Measurements from ENCODE around the gene SMLR1. TPM values are rescaled to one million over a fixed set of nuclear protein-coding genes. Genes with fewer than 3 reads are reported as not detected.

SMLR1 gene
- total RNA-seq, 2 donors from 2014 or later = 0.40 to 0.42 TPM

DNA sequence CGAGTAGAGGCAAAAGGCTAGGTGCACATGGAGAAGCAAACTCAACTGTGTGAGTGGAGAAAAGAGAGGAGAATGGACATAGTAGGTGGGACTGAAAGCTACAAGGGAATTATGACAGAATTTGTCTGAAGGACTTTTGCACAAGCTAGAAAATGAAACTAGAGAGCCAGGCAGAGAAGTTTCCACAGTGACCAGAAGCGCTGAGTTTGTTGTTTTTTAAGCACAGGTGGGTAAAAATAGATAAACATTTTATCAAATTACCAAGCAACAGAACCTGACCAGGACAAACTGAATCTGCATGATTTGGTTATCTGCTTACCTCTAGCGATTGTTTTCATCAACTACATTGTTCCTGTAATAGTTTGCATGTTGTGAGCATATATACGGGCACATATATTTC, 38.6 kb downstream of the SMLR1 start:
- TF ChIP-seq, protein P1, sequence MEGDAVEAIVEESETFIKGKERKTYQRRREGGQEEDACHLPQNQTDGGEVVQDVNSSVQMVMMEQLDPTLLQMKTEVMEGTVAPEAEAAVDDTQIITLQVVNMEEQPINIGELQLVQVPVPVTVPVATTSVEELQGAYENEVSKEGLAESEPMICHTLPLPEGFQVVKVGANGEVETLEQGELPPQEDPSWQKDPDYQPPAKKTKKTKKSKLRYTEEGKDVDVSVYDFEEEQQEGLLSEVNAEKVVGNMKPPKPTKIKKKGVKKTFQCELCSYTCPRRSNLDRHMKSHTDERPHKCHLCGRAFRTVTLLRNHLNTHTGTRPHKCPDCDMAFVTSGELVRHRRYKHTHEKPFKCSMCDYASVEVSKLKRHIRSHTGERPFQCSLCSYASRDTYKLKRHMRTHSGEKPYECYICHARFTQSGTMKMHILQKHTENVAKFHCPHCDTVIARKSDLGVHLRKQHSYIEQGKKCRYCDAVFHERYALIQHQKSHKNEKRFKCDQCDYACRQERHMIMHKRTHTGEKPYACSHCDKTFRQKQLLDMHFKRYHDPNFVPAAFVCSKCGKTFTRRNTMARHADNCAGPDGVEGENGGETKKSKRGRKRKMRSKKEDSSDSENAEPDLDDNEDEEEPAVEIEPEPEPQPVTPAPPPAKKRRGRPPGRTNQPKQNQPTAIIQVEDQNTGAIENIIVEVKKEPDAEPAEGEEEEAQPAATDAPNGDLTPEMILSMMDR (conservative IDR thresholded peaks at IDR 0.05) = no peak
- Histone ChIP-seq H3K27me3 (ENCODE audit: control insufficient read depth, insufficient read depth, low read length, poor library complexity, severe bottlenecking) (no peaks in the 10 kb centered on the region), H3K9ac (ENCODE audit: extremely low read depth, low read length, poor library complexity, severe bottlenecking) (no peak overlapping the region), H3K4me3 (ENCODE audit: low read length) (no peak overlapping the region), H3K36me3 (ENCODE audit: control insufficient read depth, insufficient read depth, low read length) (peaks cover 67% of the 10 kb centered on the region), H3K27ac (ENCODE audit: low read depth, low read length) (no peak overlapping the region), H3K4me1 (ENCODE audit: control insufficient read depth, insufficient read depth, low read length) (no peaks in the 10 kb centered on the region), H3K9me3 (ENCODE audit: control insufficient read depth, low read length) (no peaks in the 10 kb centered on the region)
- Mint-ChIP-seq H3K9me3 (no peaks in the 10 kb centered on the region), H3K4me1 (no peaks in the 10 kb centered on the region), H3K4me3 (no peak overlapping the region), H3K27me3 (ENCODE audit: insufficient read depth) (no peaks in the 10 kb centered on the region), H3K36me3 (ENCODE audit: low read depth) (peaks cover 39% of the 10 kb centered on the region), H3K27ac (no peak overlapping the region)
- DNase-seq = no peak
- WGBS, 2 experiments (ENCODE audit: insufficient coverage in 1 of 2, insufficient read length in 1 of 2) = 92 to 94% methylated on average over 1 to 4 of the region's 4 CpGs

DNA sequence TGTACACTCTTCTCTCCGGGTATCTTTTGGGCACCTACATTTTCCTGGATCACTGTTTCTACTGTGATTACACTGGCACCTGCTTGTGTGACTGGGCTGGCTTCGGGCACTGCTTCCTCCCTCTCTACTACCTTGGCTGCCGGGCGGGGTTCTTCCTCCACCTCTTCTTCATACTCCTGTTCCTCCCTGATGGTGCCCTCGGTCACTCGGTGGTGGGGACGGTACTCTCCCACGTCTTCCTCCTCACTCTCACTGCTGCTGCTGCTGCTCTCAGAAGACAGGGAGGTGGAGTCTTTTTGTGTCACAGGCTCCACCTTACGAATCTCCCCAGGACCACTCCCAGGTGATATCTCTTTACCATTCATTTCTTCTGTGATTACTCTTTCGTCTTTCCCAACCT, 42.5 kb downstream of the SMLR1 start:
- Histone ChIP-seq H3K9ac (ENCODE audit: extremely low read depth, low read length, poor library complexity, severe bottlenecking) (no peak overlapping the region), H3K27me3 (ENCODE audit: control insufficient read depth, insufficient read depth, low read length, poor library complexity, severe bottlenecking) (no peaks in the 10 kb centered on the region), H3K36me3 (ENCODE audit: control insufficient read depth, insufficient read depth, low read length) (peaks cover 39% of the 10 kb centered on the region), H3K9me3 (ENCODE audit: control insufficient read depth, low read length) (no peaks in the 10 kb centered on the region), H3K27ac (ENCODE audit: low read depth, low read length) (no peak overlapping the region), H3K4me1 (ENCODE audit: control insufficient read depth, insufficient read depth, low read length) (no peaks in the 10 kb centered on the region), H3K4me3 (ENCODE audit: low read length) (no peak overlapping the region)
- Mint-ChIP-seq H3K36me3 (ENCODE audit: low read depth) (peaks cover 18% of the 10 kb centered on the region), H3K27ac (no peak overlapping the region), H3K4me3 (no peak overlapping the region), H3K27me3 (ENCODE audit: insufficient read depth) (no peaks in the 10 kb centered on the region), H3K4me1 (peaks cover 2% of the 10 kb centered on the region), H3K9me3 (no peaks in the 10 kb centered on the region)
- WGBS, 2 experiments (ENCODE audit: insufficient coverage in 1 of 2, insufficient read length in 1 of 2) = 90 to 94% methylated on average over 2 to 10 of the region's 10 CpGs
- no peak for DNase-seq
- TF ChIP-seq, protein P1 (conservative IDR thresholded peaks at IDR 0.05) = no peak

DNA sequence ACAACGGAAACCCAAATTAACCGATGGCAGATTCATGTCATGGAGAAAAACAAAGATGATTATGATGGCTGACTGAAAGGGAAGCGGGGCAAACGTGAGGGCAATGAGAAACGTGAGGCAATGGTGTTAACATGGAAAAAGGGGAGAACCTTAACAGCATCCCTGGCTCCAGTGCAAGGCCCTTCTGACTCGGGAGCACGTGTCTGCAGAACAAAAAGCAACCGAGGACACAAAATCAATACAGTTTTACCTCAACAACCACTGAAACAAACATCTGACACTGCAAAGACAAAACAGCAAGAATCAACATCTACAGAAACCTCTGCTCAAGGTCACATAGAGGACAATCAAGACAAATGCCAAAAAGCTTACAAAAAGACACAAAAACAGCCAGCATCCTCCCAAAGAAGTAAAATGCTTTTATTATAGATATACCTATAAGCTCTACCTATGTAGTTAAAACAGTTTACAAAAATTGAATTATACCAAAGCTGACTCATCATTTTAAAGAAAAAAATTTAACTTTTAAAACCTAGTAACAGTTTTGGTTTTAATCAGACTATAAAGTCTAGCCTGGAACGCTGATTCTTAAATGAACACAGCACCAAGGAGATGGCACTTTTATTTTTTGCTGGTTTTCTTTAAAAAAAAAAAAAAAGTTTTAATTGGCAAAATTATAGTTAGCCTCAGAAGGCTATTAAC, 43.1 kb downstream of the SMLR1 start:
- H3K27ac Mint-ChIP-seq = no peak overlapping the region
- no peak overlapping the region for H3K4me3 ChIP-seq (ENCODE audit: low read length)
- TF ChIP-seq, protein P1 (conservative IDR thresholded peaks at IDR 0.05) = no peak

More for the DNA sequence above, 43.1 kb downstream of the SMLR1 start:
- no peak for DNase-seq
- H3K4me1 Mint-ChIP-seq = peaks cover 2% of the 10 kb centered on the region
- Histone ChIP-seq H3K27ac (ENCODE audit: low read depth, low read length) (no peak overlapping the region), H3K4me1 (ENCODE audit: control insufficient read depth, insufficient read depth, low read length) (no peaks in the 10 kb centered on the region), H3K27me3 (ENCODE audit: control insufficient read depth, insufficient read depth, low read length, poor library complexity, severe bottlenecking) (no peaks in the 10 kb centered on the region), H3K36me3 (ENCODE audit: control insufficient read depth, insufficient read depth, low read length) (peaks cover 34% of the 10 kb centered on the region), H3K9me3 (ENCODE audit: control insufficient read depth, low read length) (no peaks in the 10 kb centered on the region), H3K9ac (ENCODE audit: extremely low read depth, low read length, poor library complexity, severe bottlenecking) (no peak overlapping the region)
- H3K36me3 Mint-ChIP-seq (ENCODE audit: low read depth) = peaks cover 17% of the 10 kb centered on the region
- H3K4me3 Mint-ChIP-seq = no peak overlapping the region
- 95% methylated on average over 3 to 9 of the region's 9 CpGs for WGBS, 2 experiments (ENCODE audit: insufficient coverage in 1 of 2, insufficient read length in 1 of 2)
- no peaks in the 10 kb centered on the region for H3K27me3 Mint-ChIP-seq (ENCODE audit: insufficient read depth)
- H3K9me3 Mint-ChIP-seq = no peaks in the 10 kb centered on the region
